SK-MEL-5 (cell line): Measurements from ENCODE around the gene SIGLEC10. TPM values are rescaled to one million over a fixed set of nuclear protein-coding genes. Genes with fewer than 3 reads are reported as not detected.
"Not testable (repeated sequence)": the region's sequence is repeated elsewhere in the genome, so short reads cannot be mapped to it uniquely, and the experiment has no call there.

Experiments used
- DNase-seq: peaks from one replicate; pipeline ENCODE4 v3.0.0-alpha.2; 2016; ENCODE audit warnings: low read depth, low spot score
- in situ Hi-C: cut with HindIII; loops from 2 replicates; pipeline ENCODE4 v1.10.0; 2016; ENCODE audit warnings: low sequenced_read_pairs, high pct_unique_total_duplicates, low pct_unique_long_range_greater_than_20kb
- polyA plus RNA-seq, 2 experiments: library from polyadenylated mRNA; depleted of rRNA; stranded (reverse); fragments of >200 nt; gene quantifications; 2 replicates each; pipeline ENCODE4 v1.2.3, GENCODE V29; 2015
- total RNA-seq: library from RNA; depleted of rRNA; stranded (reverse); fragments of >200 nt; shearing (Covaris generic); gene quantifications from 2 replicates; pipeline ENCODE4 v1.2.3, GENCODE V29; 2014; rRNA removed

The SIGLEC10 gene
- not detected in 2 replicates for total RNA-seq
- polyA plus RNA-seq (2015; cell fraction: cytosol; rRNA removed) = not detected in 2 replicates
- polyA plus RNA-seq (2015; cell fraction: nucleus; rRNA removed) = not detected in 2 replicates

- no peak for DNase-seq
- in situ Hi-C loops = no loop called here
Observed at GRCh38 chr19:51417107-51417809, at the start of gene SIGLEC10. TSS of gene SIGLEC10 (minus strand) at chr19:51417642. CDS start at chr19:51417581, 61 bp downstream.

- no peak for DNase-seq
- in situ Hi-C loops = no loop called here
Observed at GRCh38 chr19:51466723-51467122, 49.3 kb upstream of the SIGLEC10 start.

GRCh38 chr19:51463976-51464581 lies 46.6 kb upstream of the SIGLEC10 start:
- DNase-seq, in situ Hi-C loops: not testable (repeated sequence)

- in situ Hi-C loops = no loop called here
- no peak for DNase-seq
Observed at GRCh38 chr19:51462681-51463080, 45.2 kb upstream of the SIGLEC10 start.

GRCh38 chr19:51462276-51462675 lies 44.8 kb upstream of the SIGLEC10 start:
- in situ Hi-C loops = no loop called here
- DNase-seq = no peak

- DNase-seq = no peak
- in situ Hi-C loops = no loop called here
Observed at GRCh38 chr19:51461723-51462161, 44.3 kb upstream of the SIGLEC10 start.

GRCh38 chr19:51460164-51460992 lies 42.9 kb upstream of the SIGLEC10 start:
- in situ Hi-C loops = no loop called here
- DNase-seq = peak; percentile 32

GRCh38 chr19:51458899-51459505 lies 41.6 kb upstream of the SIGLEC10 start:
- in situ Hi-C loops = no loop called here
- no peak for DNase-seq

GRCh38 chr19:51458051-51458645 lies 40.7 kb upstream of the SIGLEC10 start, which contains the start of gene SIGLEC8:
TSS of gene SIGLEC8 (minus strand) at chr19:51458454. CDS start at chr19:51458387, 67 bp downstream.
- in situ Hi-C loops = no loop called here
- no peak for DNase-seq

- no peak for DNase-seq
- in situ Hi-C loops = no loop called here
Observed at GRCh38 chr19:51457351-51458013, 40.0 kb upstream of the SIGLEC10 start.

- in situ Hi-C loops = no loop called here
- DNase-seq = no peak
Observed at GRCh38 chr19:51456541-51457290, 39.3 kb upstream of the SIGLEC10 start.

- no peak for DNase-seq
- in situ Hi-C loops = no loop called here
Observed at GRCh38 chr19:51450730-51451307, 33.4 kb upstream of the SIGLEC10 start.

GRCh38 chr19:51448411-51449016 lies 31.1 kb upstream of the SIGLEC10 start:
- DNase-seq = no peak
- in situ Hi-C loops = no loop called here

GRCh38 chr19:51448011-51448410 lies 30.6 kb upstream of the SIGLEC10 start:
- DNase-seq = no peak
- in situ Hi-C loops = no loop called here

GRCh38 chr19:51447510-51447909 lies 30.1 kb upstream of the SIGLEC10 start:
- DNase-seq, in situ Hi-C loops: not testable (repeated sequence)
